Pancreas (tissue), 10 donors: ENCODE measurements around the gene FUCA1. TPM values are rescaled to one million over a fixed set of nuclear protein-coding genes. Genes with fewer than 3 reads are reported as not detected.
"Not testable (repeated sequence)": the region's sequence is repeated elsewhere in the genome, so short reads cannot be mapped to it uniquely, and the experiment has no call there.

Experiments
- ATAC-seq, 4 donors: fragments of 200-7000 bp; cut with Tn5 transposase; one replicate each; pipeline versions ENCODE4 v1.8.0 to v1.9.1; 2020; ENCODE audit warnings: mild to moderate bottlenecking in 4 of 4, moderate library complexity in 4 of 4
- DNase-seq, 6 donors: peaks; one replicate each; pipeline ENCODE4 v3.0.0-alpha.2; 2020
- FAIRE-seq: peaks from 2 replicates; lab custom pipeline; 2012; peaks lifted over from hg19 to GRCh38; lab: Jason Lieb, UNC
- H3K27ac ChIP-seq, 4 donors: fragments of 200-600 bp; sonication (generic); 1 replicate in 3 of 4; 2 replicates in 1 of 4; pipeline versions ENCODE4 v1.5.0 to v1.8.0; 2020
- H3K27me3 ChIP-seq, 4 donors: fragments of 200-600 bp; one replicate each; pipeline ENCODE4 v1.8.0; 2021
- H3K36me3 ChIP-seq, 3 donors: fragments of 200-600 bp; sonication (generic) in 1 of 3; one replicate each; pipeline versions ENCODE4 v1.5.0 to v1.8.0; 2020 to 2021
- H3K4me1 ChIP-seq, 3 donors: fragments of 200-600 bp; one replicate each; pipeline ENCODE4 v1.8.0; 2021
- H3K4me3 ChIP-seq, 4 donors: fragments of 200-600 bp; sonication (generic) in 2 of 4; one replicate each; pipeline versions ENCODE4 v1.5.0 to v1.8.0; 2020 to 2021
- H3K9me3 ChIP-seq, 4 donors: fragments of 200-600 bp; one replicate each; pipeline ENCODE4 v1.8.0; 2021
- whole genome bisulfite sequencing, 2 donors: extraction: QIAGEN DNeasy Blood & Tissue Kit; methylation state at CpG; one replicate each; pipeline ENCODE4 v1.1.7; 2013; 5-methylcytosine and 5-hydroxymethylcytosine counted together
- intact Hi-C, 3 donors: fragments of 100-400 bp; cut with DNase I; formaldehyde crosslinking; loops; one replicate each; pipeline versions ENCODE4 v1.11.1 to v1.14.2; 2022
- polyA plus RNA-seq, 2 donors: library from polyadenylated mRNA; stranded (reverse); fragments of 200-250 nt; gene quantifications; one replicate each; pipeline ENCODE4 v1.2.3, GENCODE V29; 2013
- total RNA-seq, 6 donors: library from RNA; stranded (reverse); fragmentation: NEBNext Ultra II Directional in 4 of 6; extraction: Animal tissue kit (Norgen Biotek cat#: 25700) in 4 of 6; gene quantifications; one replicate each; pipeline versions ENCODE4 v1.2.1 to v1.2.4, GENCODE V29; 2021 to 2023
- TF ChIP-seq, protein P1 (sequence below), 4 donors: fragments of 200-600 bp; sonication (generic) in 3 of 4; IDR thresholded peaks; one replicate each; pipeline versions ENCODE4 v1.5.0 to v1.8.0; 2021; ENCODE audit warnings: antibody characterized with exemption in 4 of 4
- donor health status: healthy with polysubstance abuse.
- donor health status: DM: no; HTN: no; CAD: no; lungs with moderate emphysema.
- donor health status: DM: no; HTN: no; CAD: no.
- donor health status: control.
- donor health status: control.
- donor health status: Bipolar disorder and iron deficiency.
- donor health status: DM: yes; HTN: yes; CAD: no.
- donor health status: DM: no; HTN: no; CAD: no.
- donor health status: DM: no; HTN: no; CAD: no.
- donor health status: DM: yes; HTN: yes; CAD: no.

Gene FUCA1
- total and polyA plus RNA-seq, 8 donors, result 8.3 to 27.8 (median 15.7) TPM

GRCh38 chr1:23904748-23905357 is 36.8 kb upstream of the FUCA1 start:
- no peak for DNase-seq
- TF ChIP-seq, protein P1, sequence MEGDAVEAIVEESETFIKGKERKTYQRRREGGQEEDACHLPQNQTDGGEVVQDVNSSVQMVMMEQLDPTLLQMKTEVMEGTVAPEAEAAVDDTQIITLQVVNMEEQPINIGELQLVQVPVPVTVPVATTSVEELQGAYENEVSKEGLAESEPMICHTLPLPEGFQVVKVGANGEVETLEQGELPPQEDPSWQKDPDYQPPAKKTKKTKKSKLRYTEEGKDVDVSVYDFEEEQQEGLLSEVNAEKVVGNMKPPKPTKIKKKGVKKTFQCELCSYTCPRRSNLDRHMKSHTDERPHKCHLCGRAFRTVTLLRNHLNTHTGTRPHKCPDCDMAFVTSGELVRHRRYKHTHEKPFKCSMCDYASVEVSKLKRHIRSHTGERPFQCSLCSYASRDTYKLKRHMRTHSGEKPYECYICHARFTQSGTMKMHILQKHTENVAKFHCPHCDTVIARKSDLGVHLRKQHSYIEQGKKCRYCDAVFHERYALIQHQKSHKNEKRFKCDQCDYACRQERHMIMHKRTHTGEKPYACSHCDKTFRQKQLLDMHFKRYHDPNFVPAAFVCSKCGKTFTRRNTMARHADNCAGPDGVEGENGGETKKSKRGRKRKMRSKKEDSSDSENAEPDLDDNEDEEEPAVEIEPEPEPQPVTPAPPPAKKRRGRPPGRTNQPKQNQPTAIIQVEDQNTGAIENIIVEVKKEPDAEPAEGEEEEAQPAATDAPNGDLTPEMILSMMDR (IDR thresholded peaks at IDR 0.05), result no peak
- FAIRE-seq, result no peak
- H3K27ac ChIP-seq, result no peak overlapping the region
- H3K4me1 ChIP-seq, result peaks cover 0 to 4% (median 0%) of the 10 kb centered on the region in 3 donors
- intact Hi-C loops, result no loop called here
- ATAC-seq, result no peak
- H3K36me3 ChIP-seq, result no peaks in the 10 kb centered on the region
- no peaks in the 10 kb centered on the region for H3K9me3 ChIP-seq
- no peak overlapping the region for H3K4me3 ChIP-seq
- peaks cover 0 to 6% (median 0%) of the 10 kb centered on the region in 4 donors for H3K27me3 ChIP-seq
- 78 to 81% methylated on average over 10 of the region's 10 CpGs for WGBS, 2 donors

DNA sequence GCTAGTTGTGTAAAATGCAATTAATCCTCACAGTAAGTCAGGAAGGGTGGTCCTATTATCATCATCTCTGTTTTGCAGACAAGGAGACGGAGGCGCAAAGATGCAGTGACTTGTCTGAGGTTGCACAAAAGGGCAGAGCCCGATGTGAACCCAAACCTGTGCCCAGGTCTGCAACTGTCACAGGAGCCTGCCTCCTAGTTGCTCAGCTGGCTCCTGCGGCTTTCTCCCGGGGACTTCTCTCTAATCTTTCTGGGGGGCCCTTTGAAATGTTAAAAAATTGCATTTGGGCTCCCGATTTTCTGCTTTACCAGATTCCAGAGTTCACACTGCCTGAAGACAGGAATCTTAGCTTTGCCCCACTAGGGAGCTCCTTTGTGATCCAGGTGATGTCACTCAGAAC is 35.7 kb upstream of the FUCA1 start:
- WGBS, 2 donors, result 77 to 79% methylated on average over 6 of the region's 6 CpGs

DNA sequence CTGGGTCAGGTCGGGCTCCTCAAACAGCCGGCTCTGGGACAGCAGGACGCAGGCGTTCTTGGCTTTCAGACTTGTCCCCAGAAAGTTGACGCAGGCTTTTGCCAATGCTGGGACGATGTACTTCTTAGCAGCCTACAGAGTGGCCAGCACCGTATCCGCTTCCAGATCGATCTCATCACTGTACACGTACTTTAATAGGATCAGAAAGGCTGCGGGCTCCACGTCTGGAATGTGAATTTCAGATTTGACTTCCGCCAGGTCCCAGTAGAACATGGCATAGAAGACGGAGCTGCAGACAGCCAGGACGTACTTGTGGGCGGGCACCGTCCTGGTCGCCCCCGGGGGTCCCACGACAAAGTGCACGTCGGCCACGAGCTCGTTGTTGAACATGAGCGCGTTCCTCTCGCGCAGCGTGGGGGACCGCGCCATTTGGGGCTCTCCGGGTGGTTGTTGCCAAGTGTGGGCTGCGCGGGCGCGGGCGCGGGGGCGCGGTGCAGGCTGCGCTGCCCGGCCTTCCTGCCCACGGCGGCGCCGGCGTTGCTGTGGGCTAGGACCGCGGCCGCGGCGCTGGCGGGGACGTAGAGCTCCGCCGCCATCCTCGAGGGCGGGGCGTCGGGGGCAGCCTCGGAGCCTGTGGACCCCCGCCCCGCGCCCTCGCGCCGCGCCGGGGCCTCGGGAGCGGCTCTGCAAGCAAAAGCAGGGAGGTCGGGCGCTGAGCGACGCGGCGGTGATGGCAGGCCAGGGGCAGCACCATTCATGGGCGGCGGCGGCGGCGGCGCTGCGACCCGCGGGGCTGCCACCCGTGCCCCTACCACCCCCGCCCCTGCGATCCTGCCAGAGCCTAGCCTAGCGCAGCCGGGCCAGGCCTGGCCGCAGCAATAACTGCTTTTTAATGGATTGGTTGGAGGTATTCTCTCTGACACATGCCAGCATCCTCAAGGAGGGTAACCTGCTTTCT is 34.5 kb upstream of the FUCA1 start:
- peak overlapping the region in 2 of 4 donors; percentile 34 to 45 for H3K4me3 ChIP-seq
- H3K27me3 ChIP-seq, result peaks cover 0 to 6% (median 0%) of the 10 kb centered on the region in 4 donors
- no peaks in the 10 kb centered on the region for H3K9me3 ChIP-seq
- TF ChIP-seq, protein P1 (IDR thresholded peaks at IDR 0.05), result no peak
- ATAC-seq (peak in 2 of 4 donors; percentile 58 to 69), FAIRE-seq (no peak), DNase-seq (peak in 2 of 6 donors; percentile 36 to 64)
- intact Hi-C loops, result no loop called here
- H3K27ac ChIP-seq, result no peak overlapping the region
- H3K36me3 ChIP-seq, result no peaks in the 10 kb centered on the region
- H3K4me1 ChIP-seq, result no peaks in the 10 kb centered on the region
- WGBS, 2 donors, result 19 to 34% methylated on average over 43 to 92 of the region's 92 CpGs

More for the DNA sequence above, 35.7 kb upstream of the FUCA1 start:
- no peak for ATAC-seq
- TF ChIP-seq, protein P1 (IDR thresholded peaks at IDR 0.05), result no peak
- no peak for DNase-seq
- no peak for FAIRE-seq
- Histone ChIP-seq H3K4me1 (peaks cover 0 to 4% (median 0%) of the 10 kb centered on the region in 3 donors), H3K27ac (no peak overlapping the region), H3K27me3 (peaks cover 0 to 6% (median 0%) of the 10 kb centered on the region in 4 donors), H3K36me3 (no peaks in the 10 kb centered on the region), H3K4me3 (no peak overlapping the region), H3K9me3 (no peaks in the 10 kb centered on the region)
- intact Hi-C loops, result no loop called here

GRCh38 chr1:23900017-23900416 is 31.9 kb upstream of the FUCA1 start:
- FAIRE-seq, H3K4me1 ChIP-seq, DNase-seq, H3K27me3 ChIP-seq, intact Hi-C loops, H3K36me3 ChIP-seq, H3K27ac ChIP-seq, H3K9me3 ChIP-seq, ATAC-seq, H3K4me3 ChIP-seq: not testable (repeated sequence)
- WGBS, 2 donors, result 61 to 65% methylated on average over 8 of the region's 8 CpGs

- no peaks in the 10 kb centered on the region for H3K36me3 ChIP-seq
- no peak overlapping the region for H3K27ac ChIP-seq
- intact Hi-C loops, result no loop called here
- no peaks in the 10 kb centered on the region for H3K4me1 ChIP-seq
- H3K9me3 ChIP-seq, result no peaks in the 10 kb centered on the region
- FAIRE-seq, result no peak
- H3K27me3 ChIP-seq, result peaks cover 0 to 6% (median 0%) of the 10 kb centered on the region in 4 donors
- no peak for DNase-seq
- TF ChIP-seq, protein P1 (IDR thresholded peaks at IDR 0.05), result no peak
- 54 to 67% methylated on average over 3 of the region's 3 CpGs for WGBS, 2 donors
- no peak for ATAC-seq
- H3K4me3 ChIP-seq, result no peak overlapping the region
Observed at GRCh38 chr1:23899070-23899469, 31.0 kb upstream of the FUCA1 start.
